GM23338 (cell line): ENCODE data around the gene VPS52. TPM values are rescaled to one million over a fixed set of nuclear protein-coding genes. Genes with fewer than 3 reads are reported as not detected.

Source experiments
- ATAC-seq: fragments of 200-7000 bp; cut with Tn5 transposase; 3 replicates; pipeline ENCODE4 v1.9.1; 2020
- DNase-seq: peaks from one replicate; pipeline ENCODE4 v3.0.0-alpha.2; 2015; ENCODE audit warnings: low spot score
- H2AFZ ChIP-seq: fragments of 200-600 bp; sonication (generic); 2 replicates; pipeline ENCODE4 v1.8.0; 2016; ENCODE audit warnings: antibody characterized with exemption, mild to moderate bottlenecking, moderate library complexity
- H3F3A ChIP-seq: fragments of 200-600 bp; sonication (generic); replicated peaks from 2 replicates; pipeline ENCODE4 v1.8.0; 2017; ENCODE audit warnings: antibody characterized with exemption, mixed run types, low read depth
- H3K27ac ChIP-seq: fragments of 200-600 bp; sonication (generic); 2 replicates; pipeline ENCODE4 v1.6.1; 2016; ENCODE audit warnings: low read depth
- H3K27me3 ChIP-seq: fragments of 200-600 bp; sonication (generic); 2 replicates; pipeline ENCODE4 v1.8.0; 2016; ENCODE audit warnings: mild to moderate bottlenecking, mixed run types, moderate library complexity; ENCODE audit not compliant: insufficient read depth
- H3K36me3 ChIP-seq: fragments of 200-600 bp; sonication (generic); 2 replicates; pipeline ENCODE4 v1.8.0; 2016; ENCODE audit warnings: mild to moderate bottlenecking; ENCODE audit not compliant: insufficient read depth
- H3K4me1 ChIP-seq: fragments of 200-600 bp; sonication (generic); 2 replicates; pipeline ENCODE4 v1.8.0; 2016; ENCODE audit warnings: mild to moderate bottlenecking, moderate library complexity; ENCODE audit not compliant: insufficient read depth
- H3K4me2 ChIP-seq: fragments of 200-600 bp; sonication (generic); 2 replicates; pipeline ENCODE4 v1.7.1; 2017; ENCODE audit warnings: mixed run types
- H3K4me3 ChIP-seq: fragments of 200-600 bp; sonication (generic); 2 replicates; pipeline ENCODE4 v1.6.1; 2016; ENCODE audit warnings: mixed run types
- H3K79me2 ChIP-seq: fragments of 200-600 bp; sonication (generic); replicated peaks from 2 replicates; pipeline ENCODE4 v1.8.0; 2017; ENCODE audit warnings: mild to moderate bottlenecking; ENCODE audit not compliant: insufficient read depth
- H3K9me2 ChIP-seq: fragments of 200-600 bp; sonication (generic); 2 replicates; pipeline ENCODE4 v1.8.0; 2017; ENCODE audit not compliant: insufficient read depth
- H4K20me1 ChIP-seq: fragments of 200-600 bp; sonication (generic); replicated peaks from 2 replicates; pipeline ENCODE4 v1.8.0; 2017; ENCODE audit warnings: mild to moderate bottlenecking; ENCODE audit not compliant: insufficient read depth
- H3K27ac Mint-ChIP-seq: 2 replicates; pipeline ENCODE4 v1.8.0; 2020; ENCODE audit warnings: inconsistent platforms, mild to moderate bottlenecking, moderate library complexity, mixed read lengths
- H3K27me3 Mint-ChIP-seq: 3 replicates; pipeline ENCODE4 v1.8.0; 2022; ENCODE audit warnings: low read depth, mild to moderate bottlenecking, moderate library complexity, mixed read lengths, inconsistent platforms; ENCODE audit not compliant: insufficient read depth, poor library complexity
- H3K36me3 Mint-ChIP-seq: 3 replicates; pipeline ENCODE4 v1.8.0; 2021; ENCODE audit warnings: low read depth, mild to moderate bottlenecking, inconsistent platforms, moderate library complexity, mixed read lengths
- H3K4me1 Mint-ChIP-seq: 3 replicates; pipeline ENCODE4 v1.8.0; 2020; ENCODE audit warnings: mild to moderate bottlenecking, inconsistent platforms, mixed read lengths
- H3K4me3 Mint-ChIP-seq: 3 replicates; pipeline ENCODE4 v1.8.0; 2021; ENCODE audit warnings: moderate library complexity, mild to moderate bottlenecking, inconsistent platforms, mixed read lengths
- H3K9me3 Mint-ChIP-seq: 3 replicates; pipeline ENCODE4 v1.8.0; 2020; ENCODE audit warnings: moderate library complexity, mild to moderate bottlenecking, inconsistent platforms, mixed read lengths
- CREB1 ChIP-seq: fragments of 250-450 bp; sonication (Bioruptor Pico); IDR thresholded peaks from 2 replicates; pipeline ENCODE4 v1.5.0; 2020; ENCODE audit warnings: low read depth, mild to moderate bottlenecking, moderate library complexity
- CTCF ChIP-seq, 2 experiments: fragments of 200-600 bp in 1 of 2; sonication (generic) in 1 of 2; conservative IDR thresholded peaks; 2 replicates each; pipeline versions ENCODE4 v1.5.1 to v1.6.1; 2016 to 2017; ENCODE audit warnings: antibody characterized with exemption in 2 of 2, low read depth in 2 of 2, mild to moderate bottlenecking in 2 of 2, moderate library complexity in 1 of 2
- ETS1 ChIP-seq: IDR thresholded peaks from 2 replicates; pipeline ENCODE4 v1.6.1; 2016; ENCODE audit warnings: antibody characterized with exemption
- POLR2AphosphoS5 ChIP-seq: IDR thresholded peaks from 2 replicates; pipeline ENCODE4 v1.6.1; 2016; ENCODE audit warnings: antibody characterized with exemption, low read depth
- ZNF331 ChIP-seq: fragments of 250-450 bp; sonication (Bioruptor Pico); IDR thresholded peaks from 2 replicates; pipeline ENCODE4 v1.5.0; 2020; ENCODE audit warnings: low read depth, mild to moderate bottlenecking, moderate library complexity
- polyA plus RNA-seq: library from polyadenylated mRNA; unstranded; fragments of >200 nt; fragmentation: Nextera tagmentation; extraction: Ambion mirVana; gene quantifications from 2 replicates; pipeline ENCODE4 v1.2.1, GENCODE V29; 2016
- total RNA-seq: library from RNA; depleted of rRNA; stranded (reverse); fragments of >200 nt; shearing (Covaris generic); gene quantifications from 2 replicates; pipeline ENCODE4 v1.2.3, GENCODE V29; 2014

VPS52 gene
- total and polyA plus RNA-seq, 2 experiments from 2014 or later: 27.9 to 31.1 TPM

- peak overlapping the region; percentile 63 for H3K4me3 ChIP-seq
- no peaks in the 10 kb centered on the region for H3K79me2 ChIP-seq
- peaks cover 10% of the 10 kb centered on the region; the same call in 1 of the 2 replicates for H3F3A ChIP-seq
- peak; percentile 2 for ATAC-seq
- Mint-ChIP-seq H3K27me3 (peaks cover 15% of the 10 kb centered on the region), H3K36me3 (peaks cover 19% of the 10 kb centered on the region), H3K27ac (no peak overlapping the region), H3K4me1 (peaks cover 19% of the 10 kb centered on the region), H3K9me3 (no peaks in the 10 kb centered on the region), H3K4me3 (peak overlapping the region; percentile 82)
- no peak overlapping the region for H3K27ac ChIP-seq
- peak overlapping the region; percentile 60; the same call in 1 of the 2 replicates for H2AFZ ChIP-seq
- no peaks in the 10 kb centered on the region for H4K20me1 ChIP-seq
- no peaks in the 10 kb centered on the region for H3K36me3 ChIP-seq
- no peak for DNase-seq
- H3K4me2 ChIP-seq: peak overlapping the region; percentile 90
- H3K27me3 ChIP-seq: peaks cover 35% of the 10 kb centered on the region
- H3K4me1 ChIP-seq: peaks cover 12% of the 10 kb centered on the region
- TF ChIP-seq POLR2AphosphoS5: no peak
- peak in 1 of 2 experiments; percentile 15; a peak in 1 of 4 replicates for TF ChIP-seq CTCF (conservative IDR thresholded peaks at IDR 0.05; ENCODE audit: low read depth in 2 of 2)
- H3K9me2 ChIP-seq: no peaks in the 10 kb centered on the region
These were observed 23.1 kb downstream of the VPS52 start for GRCh38 chr6:33248643-33248931.

GRCh38 chr6:33247977-33248642 is 23.6 kb downstream of the VPS52 start:
- peaks cover 15% of the 10 kb centered on the region for H3K27me3 Mint-ChIP-seq
- DNase-seq (peak; percentile 97), ATAC-seq (peak; percentile 67)
- Histone ChIP-seq H3K4me3 (peak overlapping the region; percentile 63), H4K20me1 (no peaks in the 10 kb centered on the region), H3K79me2 (no peaks in the 10 kb centered on the region), H3K36me3 (no peaks in the 10 kb centered on the region), H3K27me3 (peaks cover 39% of the 10 kb centered on the region), H3K27ac (no peak overlapping the region), H3F3A (peaks cover 10% of the 10 kb centered on the region; the same call in 1 of the 2 replicates), H3K4me2 (peak overlapping the region; percentile 90), H3K9me2 (no peaks in the 10 kb centered on the region), H2AFZ (peak overlapping the region; percentile 100), H3K4me1 (peaks cover 12% of the 10 kb centered on the region)
- peaks cover 19% of the 10 kb centered on the region for H3K4me1 Mint-ChIP-seq
- H3K4me3 Mint-ChIP-seq: peak overlapping the region; percentile 82
- TF ChIP-seq CTCF (conservative IDR thresholded peaks at IDR 0.05; ENCODE audit: low read depth in 2 of 2) (peak; percentile 67 to 95), CREB1 (CRISPR knock-in tag) (no peak)
- H3K27ac Mint-ChIP-seq: no peak overlapping the region
- peaks cover 19% of the 10 kb centered on the region for H3K36me3 Mint-ChIP-seq
- no peaks in the 10 kb centered on the region for H3K9me3 Mint-ChIP-seq

- Histone ChIP-seq H3F3A (no peaks in the 10 kb centered on the region), H2AFZ (no peak overlapping the region), H3K36me3 (no peaks in the 10 kb centered on the region), H3K4me1 (peaks cover 4% of the 10 kb centered on the region; the same call in 1 of the 2 replicates), H3K79me2 (no peaks in the 10 kb centered on the region), H3K9me2 (no peaks in the 10 kb centered on the region), H3K27ac (no peak overlapping the region), H3K4me2 (no peak overlapping the region), H4K20me1 (no peaks in the 10 kb centered on the region), H3K4me3 (no peak overlapping the region), H3K27me3 (peaks cover 56% of the 10 kb centered on the region)
- Mint-ChIP-seq H3K27ac (no peak overlapping the region), H3K36me3 (no peaks in the 10 kb centered on the region), H3K27me3 (peaks cover 11% of the 10 kb centered on the region), H3K4me3 (no peak overlapping the region), H3K4me1 (peaks cover 1% of the 10 kb centered on the region; the same call in 2 of the 3 replicates), H3K9me3 (no peaks in the 10 kb centered on the region)
- TF ChIP-seq POLR2AphosphoS5 (no peak), ETS1 (no peak), ZNF331 (CRISPR knock-in tag) (no peak), CTCF (conservative IDR thresholded peaks at IDR 0.05; ENCODE audit: low read depth in 2 of 2) (no peak)
- ATAC-seq (no peak), DNase-seq (no peak)
These were observed 28.2 kb downstream of the VPS52 start for GRCh38 chr6:33243476-33243875.
